Endometrium (tissue), 2 donors: Measurements from ENCODE around the gene DENND1A.

ENCODE experiments used
- FAIRE-seq: peaks from 2 replicates; lab custom pipeline; 2012; peaks lifted over from hg19 to GRCh38; lab: Jason Lieb, UNC
- donor health status: control.
- donor health status: control.

Gene DENND1A

GRCh38 chr9:123863164-123863855 is 66.6 kb downstream of the DENND1A start:
- FAIRE-seq: no peak

GRCh38 chr9:123861756-123862120 is 68.2 kb downstream of the DENND1A start:
- no peak for FAIRE-seq

- no peak for FAIRE-seq
Measured at GRCh38 chr9:123861086-123861755, 68.7 kb downstream of the DENND1A start.

GRCh38 chr9:123860603-123861002 is 69.3 kb downstream of the DENND1A start:
- FAIRE-seq: no peak

- FAIRE-seq: no peak
Measured at GRCh38 chr9:123852403-123852802, 77.5 kb downstream of the DENND1A start.

- FAIRE-seq: no peak
Measured at GRCh38 chr9:123851851-123852250, 78.1 kb downstream of the DENND1A start.

GRCh38 chr9:123848447-123849085 is 81.4 kb downstream of the DENND1A start:
- no peak for FAIRE-seq

- FAIRE-seq: no peak
Measured at GRCh38 chr9:123846966-123847365, 83.0 kb downstream of the DENND1A start.

GRCh38 chr9:123843703-123844102 is 86.2 kb downstream of the DENND1A start:
- FAIRE-seq: no peak

GRCh38 chr9:123835821-123836220 is 94.1 kb downstream of the DENND1A start:
- FAIRE-seq: no peak

- FAIRE-seq: no peak
Measured at GRCh38 chr9:123834889-123835562, 94.9 kb downstream of the DENND1A start.

- no peak for FAIRE-seq
Measured at GRCh38 chr9:123834218-123834888, 95.6 kb downstream of the DENND1A start.

- FAIRE-seq: peak; percentile 64
Measured at GRCh38 chr9:123832858-123833650, 96.9 kb downstream of the DENND1A start.

- FAIRE-seq: no peak
Measured at GRCh38 chr9:123832176-123832575, 97.8 kb downstream of the DENND1A start.

- FAIRE-seq: no peak
Measured at GRCh38 chr9:123828449-123828848, 101.5 kb downstream of the DENND1A start.

GRCh38 chr9:123825342-123826060 is 104.4 kb downstream of the DENND1A start:
- FAIRE-seq: no peak

GRCh38 chr9:123823194-123823947 is 106.6 kb downstream of the DENND1A start:
- FAIRE-seq: no peak

GRCh38 chr9:123821619-123822018 is 108.3 kb downstream of the DENND1A start:
- FAIRE-seq: no peak

- FAIRE-seq: no peak
Measured at GRCh38 chr9:123820139-123820538, 109.8 kb downstream of the DENND1A start.
